NCI-H146 (cell line): ENCODE results near the gene AMIGO1.

Experiments
- DNase-seq: peaks from one replicate; lab custom pipeline; 2025; lab: John Stamatoyannopoulos, UW

Gene AMIGO1

GRCh38 chr1:109454497-109455133 is 54.9 kb downstream of the AMIGO1 start:
- no peak for DNase-seq
